HG02642 (cell line): ENCODE data around the gene RANBP17.

Experiments used
- ATAC-seq: cut with Tn5 transposase; IDR thresholded peaks from one replicate; pipeline ENCODE4 v1.9.1; 2021; ENCODE audit warnings: mild to moderate bottlenecking; ENCODE audit not compliant: unreplicated experiment, poor library complexity

The RANBP17 gene

GRCh38 chr5:171067540-171068130, 205.8 kb downstream of the RANBP17 start:
- ATAC-seq: no peak

- no peak for ATAC-seq
Observed at GRCh38 chr5:171074747-171075146, 212.9 kb downstream of the RANBP17 start.

GRCh38 chr5:171080186-171080938, 218.5 kb downstream of the RANBP17 start:
- ATAC-seq: no peak

GRCh38 chr5:171081319-171081718, 219.5 kb downstream of the RANBP17 start:
- no peak for ATAC-seq

GRCh38 chr5:171092194-171092593, 230.4 kb downstream of the RANBP17 start:
- ATAC-seq: no peak

- ATAC-seq: no peak
Observed at GRCh38 chr5:171093598-171093997, 231.8 kb downstream of the RANBP17 start.

GRCh38 chr5:171094356-171094755, 232.5 kb downstream of the RANBP17 start:
- no peak for ATAC-seq

- no peak for ATAC-seq
Observed at GRCh38 chr5:171102877-171103610, 241.2 kb downstream of the RANBP17 start.

- no peak for ATAC-seq
Observed at GRCh38 chr5:171107669-171108068, 245.9 kb downstream of the RANBP17 start.

- no peak for ATAC-seq
Observed at GRCh38 chr5:171115519-171115918, 253.7 kb downstream of the RANBP17 start.

GRCh38 chr5:171116719-171117118, 254.9 kb downstream of the RANBP17 start:
- no peak for ATAC-seq

GRCh38 chr5:171120986-171121622, 259.3 kb downstream of the RANBP17 start:
- ATAC-seq: no peak

GRCh38 chr5:171121638-171122037, 259.8 kb downstream of the RANBP17 start:
- ATAC-seq: no peak

- ATAC-seq: no peak
Observed at GRCh38 chr5:171122372-171122771, 260.6 kb downstream of the RANBP17 start.

- ATAC-seq: no peak
Observed at GRCh38 chr5:171123417-171123816, 261.6 kb downstream of the RANBP17 start.

GRCh38 chr5:171127314-171127713, 265.5 kb downstream of the RANBP17 start:
- no peak for ATAC-seq

GRCh38 chr5:171128136-171128535, 266.3 kb downstream of the RANBP17 start:
- ATAC-seq: no peak

- ATAC-seq: no peak
Observed at GRCh38 chr5:171129308-171129707, 267.5 kb downstream of the RANBP17 start.

GRCh38 chr5:171131497-171131896, 269.7 kb downstream of the RANBP17 start:
- no peak for ATAC-seq

GRCh38 chr5:171137768-171138525, 276.1 kb downstream of the RANBP17 start:
- ATAC-seq: no peak
